ENCODE results near the gene TACC2. TPM values are rescaled to one million over a fixed set of nuclear protein-coding genes. Genes with fewer than 3 reads are reported as not detected.
A peak's percentile ranks its signal among the peaks of the same experiment; 100 is the strongest.

TACC2 gene
- total RNA-seq, 4 donors from 2014 or later, result 206 to 606 (median 261) TPM

DNA sequence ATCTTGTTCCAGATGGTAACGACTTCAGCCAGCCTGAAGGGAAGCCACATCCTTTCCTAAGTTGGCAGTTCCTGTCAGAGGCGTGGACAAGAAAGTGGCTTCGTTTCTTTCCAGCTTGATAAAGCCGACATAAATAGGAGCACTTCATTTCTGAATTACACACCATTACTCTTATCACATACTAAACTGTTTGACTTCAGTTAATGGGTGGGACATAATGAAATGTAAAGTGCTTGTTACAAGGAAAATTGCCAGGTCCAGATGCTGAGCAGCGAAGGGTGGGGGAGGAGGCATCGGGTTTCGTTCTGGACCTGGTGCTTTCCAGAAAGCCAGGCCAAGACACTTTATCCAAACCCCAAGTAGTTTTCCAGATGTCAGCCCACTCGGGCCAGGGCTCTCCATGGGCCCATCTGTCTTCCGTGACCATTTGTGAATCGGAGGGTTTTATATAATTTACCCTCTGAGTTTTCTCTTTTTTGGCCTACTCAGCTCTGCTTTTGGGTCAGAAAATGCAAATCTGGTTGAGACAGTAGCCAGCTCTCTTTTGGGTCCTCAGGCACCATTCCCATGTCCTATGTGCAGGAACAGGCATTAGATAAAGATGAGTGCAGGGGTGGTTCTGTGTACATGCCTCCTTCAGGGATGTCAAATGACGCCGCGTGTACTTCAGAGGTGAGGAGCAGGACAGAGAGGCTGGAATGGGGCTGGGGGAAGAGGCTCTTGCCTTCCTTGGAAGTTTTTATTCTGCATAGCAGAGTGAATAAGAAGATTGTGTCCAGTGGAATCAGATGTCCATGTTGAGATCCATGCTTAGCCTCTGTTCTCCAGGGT, 90.2 kb downstream of the TACC2 start:
- Histone ChIP-seq H3K27ac (no peak overlapping the region), H3K4me3 (no peak overlapping the region), H3K9me3 (no peaks in the 10 kb centered on the region), H3K4me1 (peaks cover 28% of the 10 kb centered on the region), H3K36me3 (no peaks in the 10 kb centered on the region), H3K27me3 (no peaks in the 10 kb centered on the region)
- WGBS, result 56% methylated on average over 13 of the region's 13 CpGs
- DNase-seq (ENCODE audit: low spot score in 2 of 2), result peak; percentile 42 to 70
- TF ChIP-seq EP300 (IDR thresholded peaks at IDR 0.05) (no peak), POLR2A (IDR thresholded peaks at IDR 0.05) (no peak), POLR2AphosphoS5 (IDR thresholded peaks at IDR 0.05) (no peak)
- TF ChIP-seq, protein P1, sequence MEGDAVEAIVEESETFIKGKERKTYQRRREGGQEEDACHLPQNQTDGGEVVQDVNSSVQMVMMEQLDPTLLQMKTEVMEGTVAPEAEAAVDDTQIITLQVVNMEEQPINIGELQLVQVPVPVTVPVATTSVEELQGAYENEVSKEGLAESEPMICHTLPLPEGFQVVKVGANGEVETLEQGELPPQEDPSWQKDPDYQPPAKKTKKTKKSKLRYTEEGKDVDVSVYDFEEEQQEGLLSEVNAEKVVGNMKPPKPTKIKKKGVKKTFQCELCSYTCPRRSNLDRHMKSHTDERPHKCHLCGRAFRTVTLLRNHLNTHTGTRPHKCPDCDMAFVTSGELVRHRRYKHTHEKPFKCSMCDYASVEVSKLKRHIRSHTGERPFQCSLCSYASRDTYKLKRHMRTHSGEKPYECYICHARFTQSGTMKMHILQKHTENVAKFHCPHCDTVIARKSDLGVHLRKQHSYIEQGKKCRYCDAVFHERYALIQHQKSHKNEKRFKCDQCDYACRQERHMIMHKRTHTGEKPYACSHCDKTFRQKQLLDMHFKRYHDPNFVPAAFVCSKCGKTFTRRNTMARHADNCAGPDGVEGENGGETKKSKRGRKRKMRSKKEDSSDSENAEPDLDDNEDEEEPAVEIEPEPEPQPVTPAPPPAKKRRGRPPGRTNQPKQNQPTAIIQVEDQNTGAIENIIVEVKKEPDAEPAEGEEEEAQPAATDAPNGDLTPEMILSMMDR (IDR thresholded peaks at IDR 0.05), result no peak

DNA sequence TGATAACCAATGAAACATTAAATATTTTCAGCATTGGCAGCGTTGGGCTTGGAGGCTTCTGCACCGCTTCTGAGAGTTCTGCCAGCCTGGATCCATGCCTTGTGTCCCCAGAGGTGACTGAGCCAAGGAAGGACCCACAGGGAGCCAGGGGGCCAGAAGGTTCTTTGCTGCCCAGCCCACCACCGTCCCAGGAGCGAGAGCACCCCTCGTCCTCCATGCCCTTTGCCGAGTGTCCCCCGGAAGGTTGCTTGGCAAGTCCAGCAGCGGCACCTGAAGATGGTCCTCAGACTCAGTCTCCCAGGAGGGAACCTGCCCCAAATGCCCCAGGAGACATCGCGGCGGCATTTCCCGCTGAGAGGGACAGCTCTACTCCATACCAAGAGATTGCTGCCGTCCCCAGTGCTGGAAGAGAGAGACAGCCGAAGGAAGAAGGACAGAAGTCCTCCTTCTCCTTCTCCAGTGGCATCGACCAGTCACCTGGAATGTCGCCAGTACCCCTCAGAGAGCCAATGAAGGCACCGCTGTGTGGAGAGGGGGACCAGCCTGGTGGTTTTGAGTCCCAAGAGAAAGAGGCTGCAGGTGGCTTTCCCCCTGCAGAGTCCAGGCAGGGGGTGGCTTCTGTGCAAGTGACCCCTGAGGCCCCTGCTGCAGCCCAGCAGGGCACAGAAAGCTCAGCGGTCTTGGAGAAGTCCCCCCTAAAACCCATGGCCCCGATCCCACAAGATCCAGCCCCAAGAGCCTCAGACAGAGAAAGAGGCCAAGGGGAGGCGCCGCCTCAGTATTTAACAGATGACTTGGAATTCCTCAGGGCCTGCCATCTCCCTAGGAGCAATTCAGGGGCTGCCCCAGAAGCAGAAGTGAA, 93.9 kb downstream of the TACC2 start:
- DNase-seq (ENCODE audit: low spot score in 2 of 2), result peak; percentile 56 to 70
- TF ChIP-seq, protein P1 (IDR thresholded peaks at IDR 0.05), result no peak
- no peak for TF ChIP-seq POLR2AphosphoS5 (IDR thresholded peaks at IDR 0.05)
- TF ChIP-seq POLR2A (IDR thresholded peaks at IDR 0.05), result no peak
- no peak for TF ChIP-seq EP300 (IDR thresholded peaks at IDR 0.05)
- no peaks in the 10 kb centered on the region for H3K27me3 ChIP-seq
- H3K27ac ChIP-seq, result no peak overlapping the region
- peaks cover 54% of the 10 kb centered on the region for H3K4me1 ChIP-seq
- no peaks in the 10 kb centered on the region for H3K36me3 ChIP-seq
- no peak overlapping the region for H3K4me3 ChIP-seq
- H3K9me3 ChIP-seq, result no peaks in the 10 kb centered on the region
- WGBS, result 81% methylated on average over 7 of the region's 21 CpGs

DNA sequence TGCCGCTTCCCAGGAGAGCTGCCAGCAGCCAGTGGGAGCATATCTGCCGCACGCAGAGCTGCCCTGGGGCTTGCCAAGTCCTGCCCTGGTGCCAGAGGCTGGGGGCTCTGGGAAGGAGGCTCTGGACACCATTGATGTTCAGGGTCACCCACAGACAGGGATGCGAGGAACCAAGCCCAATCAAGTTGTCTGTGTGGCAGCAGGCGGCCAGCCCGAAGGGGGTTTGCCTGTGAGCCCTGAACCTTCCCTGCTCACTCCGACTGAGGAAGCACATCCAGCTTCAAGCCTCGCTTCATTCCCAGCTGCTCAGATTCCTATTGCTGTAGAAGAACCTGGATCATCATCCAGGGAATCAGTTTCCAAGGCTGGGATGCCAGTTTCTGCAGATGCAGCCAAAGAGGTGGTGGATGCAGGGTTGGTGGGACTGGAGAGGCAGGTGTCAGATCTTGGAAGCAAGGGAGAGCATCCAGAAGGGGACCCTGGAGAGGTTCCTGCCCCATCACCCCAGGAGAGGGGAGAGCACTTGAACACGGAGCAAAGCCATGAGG, 94.6 kb downstream of the TACC2 start:
- H3K4me1 ChIP-seq, result peaks cover 53% of the 10 kb centered on the region
- H3K36me3 ChIP-seq, result no peaks in the 10 kb centered on the region
- H3K9me3 ChIP-seq, result no peaks in the 10 kb centered on the region
- no peak overlapping the region for H3K27ac ChIP-seq
- no peaks in the 10 kb centered on the region for H3K27me3 ChIP-seq
- no peak overlapping the region for H3K4me3 ChIP-seq
- 73% methylated on average over 8 of the region's 9 CpGs for WGBS
- TF ChIP-seq POLR2AphosphoS5 (IDR thresholded peaks at IDR 0.05), result no peak
- TF ChIP-seq, protein P1 (IDR thresholded peaks at IDR 0.05), result no peak
- no peak for TF ChIP-seq EP300 (IDR thresholded peaks at IDR 0.05)
- no peak for TF ChIP-seq POLR2A (IDR thresholded peaks at IDR 0.05)
- DNase-seq (ENCODE audit: low spot score in 2 of 2), result peak; percentile 47 to 64

DNA sequence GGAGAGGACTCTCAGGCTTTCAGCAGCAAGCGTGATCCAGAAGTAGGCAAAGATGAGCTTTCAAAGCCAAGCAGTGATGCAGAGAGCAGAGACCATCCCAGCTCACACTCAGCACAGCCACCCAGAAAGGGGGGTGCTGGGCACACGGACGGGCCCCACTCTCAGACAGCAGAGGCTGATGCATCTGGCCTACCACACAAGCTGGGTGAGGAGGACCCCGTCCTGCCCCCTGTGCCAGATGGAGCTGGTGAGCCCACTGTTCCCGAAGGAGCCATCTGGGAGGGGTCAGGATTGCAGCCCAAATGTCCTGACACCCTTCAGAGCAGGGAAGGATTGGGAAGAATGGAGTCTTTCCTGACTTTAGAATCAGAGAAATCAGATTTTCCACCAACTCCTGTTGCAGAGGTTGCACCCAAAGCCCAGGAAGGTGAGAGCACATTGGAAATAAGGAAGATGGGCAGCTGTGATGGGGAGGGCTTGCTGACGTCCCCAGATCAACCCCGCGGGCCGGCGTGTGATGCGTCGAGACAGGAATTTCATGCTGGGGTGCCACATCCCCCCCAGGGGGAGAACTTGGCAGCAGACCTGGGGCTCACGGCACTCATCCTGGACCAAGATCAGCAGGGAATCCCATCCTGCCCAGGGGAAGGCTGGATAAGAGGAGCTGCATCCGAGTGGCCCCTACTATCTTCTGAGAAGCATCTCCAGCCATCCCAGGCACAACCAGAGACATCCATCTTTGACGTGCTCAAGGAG, 95.5 kb downstream of the TACC2 start:
- 71% methylated on average over 15 of the region's 15 CpGs for WGBS
- H3K36me3 ChIP-seq, result no peaks in the 10 kb centered on the region
- no peak overlapping the region for H3K4me3 ChIP-seq
- TF ChIP-seq POLR2A (IDR thresholded peaks at IDR 0.05) (no peak), POLR2AphosphoS5 (IDR thresholded peaks at IDR 0.05) (no peak), EP300 (IDR thresholded peaks at IDR 0.05) (no peak)
- TF ChIP-seq, protein P1 (IDR thresholded peaks at IDR 0.05), result no peak
- peak; percentile 62 to 63 for DNase-seq (ENCODE audit: low spot score in 2 of 2)
- H3K9me3 ChIP-seq, result no peaks in the 10 kb centered on the region
- H3K4me1 ChIP-seq, result peaks cover 57% of the 10 kb centered on the region
- peak overlapping the region; percentile 91 for H3K27ac ChIP-seq
- no peaks in the 10 kb centered on the region for H3K27me3 ChIP-seq

Data from suprapubic skin (tissue), 4 donors.